HG03565 (cell line): ENCODE data around the gene ACVRL1.
A peak's percentile ranks its signal among the peaks of the same experiment; 100 is the strongest.

Experiments used
- ATAC-seq: cut with Tn5 transposase; IDR thresholded peaks from one replicate; pipeline ENCODE4 v1.9.1; 2021; ENCODE audit warnings: mild to moderate bottlenecking, moderate library complexity; ENCODE audit not compliant: unreplicated experiment

Gene ACVRL1

GRCh38 chr12:51937926-51938325, 30.6 kb downstream of the ACVRL1 start:
- ATAC-seq, result no peak

GRCh38 chr12:51938726-51939125, 31.4 kb downstream of the ACVRL1 start:
- ATAC-seq, result no peak

DNA sequence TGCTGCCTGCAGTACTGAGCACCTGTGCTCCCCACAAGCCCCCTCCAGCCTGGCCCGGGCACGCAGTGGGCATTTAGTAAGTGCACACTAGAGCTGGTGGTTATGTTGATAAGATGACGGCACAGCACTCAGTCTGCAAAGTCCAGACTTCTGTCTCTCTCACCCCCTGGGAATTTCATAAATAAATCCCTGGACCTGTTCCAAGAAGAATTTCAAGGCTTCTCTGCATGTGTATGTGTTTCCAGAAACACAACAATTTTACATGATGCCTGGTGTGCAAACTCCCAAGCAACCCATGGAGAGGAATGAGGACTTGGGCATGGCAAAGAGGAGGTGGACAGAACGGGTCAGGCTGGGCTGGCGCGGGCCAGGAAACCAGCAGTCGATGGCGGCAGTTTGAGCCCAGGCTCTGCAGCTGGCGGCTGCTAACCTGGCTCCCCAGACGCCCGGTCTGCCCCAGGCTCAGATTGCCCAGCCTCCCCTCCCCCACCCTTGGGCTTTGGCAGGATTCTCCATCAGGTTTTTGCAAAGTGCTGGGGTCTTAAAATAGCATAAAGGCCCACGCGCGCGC, 33.8 kb downstream of the ACVRL1 start:
- no peak for ATAC-seq

DNA sequence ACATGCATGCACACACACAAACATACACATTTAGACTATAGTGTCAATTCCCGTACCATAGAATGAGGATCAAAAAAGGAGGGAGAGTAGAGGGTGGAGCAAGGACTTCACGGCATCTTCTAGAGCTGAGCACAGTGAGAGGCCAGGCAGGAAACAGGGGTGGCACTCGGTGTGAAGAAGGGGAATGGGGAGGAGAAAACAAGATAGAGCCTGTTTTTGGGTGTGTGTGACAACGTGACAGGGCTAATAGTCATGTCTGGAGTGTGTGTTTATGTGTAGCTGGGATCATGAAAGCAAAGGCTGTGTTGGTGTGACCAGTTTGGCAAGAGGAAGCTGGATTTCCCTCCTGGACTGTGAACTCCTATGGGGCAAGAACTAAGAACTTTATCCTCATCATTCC, 34.3 kb downstream of the ACVRL1 start:
- ATAC-seq, result no peak

GRCh38 chr12:51942056-51942455, 34.8 kb downstream of the ACVRL1 start:
- ATAC-seq, result no peak

GRCh38 chr12:51942501-51943000, 35.2 kb downstream of the ACVRL1 start:
- no peak for ATAC-seq

- no peak for ATAC-seq
These were observed 36.0 kb downstream of the ACVRL1 start for GRCh38 chr12:51943346-51943745.

- ATAC-seq, result no peak
These were observed 37.4 kb downstream of the ACVRL1 start for GRCh38 chr12:51944608-51945233.

DNA sequence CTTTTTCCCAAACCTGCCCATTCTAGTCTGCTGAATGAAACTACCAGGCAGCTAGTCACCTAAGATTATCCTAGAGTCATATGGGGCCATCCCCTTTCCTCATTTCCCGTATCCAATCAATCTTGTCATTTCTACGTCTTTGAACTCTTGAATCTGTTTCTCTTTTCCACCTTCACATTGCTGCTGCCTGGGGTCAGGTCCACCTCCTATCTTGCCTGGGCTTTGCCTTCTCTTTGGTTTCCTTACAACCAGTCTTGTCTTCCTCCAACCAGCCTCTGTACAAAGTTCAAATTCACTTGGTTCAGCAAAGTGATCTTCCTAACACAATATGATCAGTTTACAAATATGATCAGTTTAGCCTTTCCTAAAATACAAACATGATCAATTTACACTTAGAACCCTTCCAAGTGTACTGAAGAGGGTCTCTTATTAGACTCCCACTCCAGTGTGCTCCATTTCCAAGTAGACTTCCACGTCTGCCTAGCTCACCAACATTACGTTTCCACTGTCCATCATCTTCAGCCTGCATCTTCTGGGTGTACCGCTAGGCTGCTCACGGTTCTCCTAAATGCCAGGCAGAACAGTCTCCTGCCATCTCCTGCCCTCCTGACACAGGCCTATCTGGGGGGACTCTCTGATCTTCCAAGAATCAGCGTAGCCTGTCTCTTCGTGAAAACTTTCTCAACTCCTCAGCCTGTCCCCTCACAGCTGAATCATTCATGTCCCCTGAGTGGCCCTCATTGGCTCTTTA, 40.1 kb downstream of the ACVRL1 start:
- no peak for ATAC-seq

- ATAC-seq, result no peak
These were observed 40.8 kb downstream of the ACVRL1 start for GRCh38 chr12:51948066-51948465.

- no peak for ATAC-seq
These were observed 42.2 kb downstream of the ACVRL1 start for GRCh38 chr12:51949342-51950030.

- no peak for ATAC-seq
These were observed 43.4 kb downstream of the ACVRL1 start for GRCh38 chr12:51950682-51951198.

DNA sequence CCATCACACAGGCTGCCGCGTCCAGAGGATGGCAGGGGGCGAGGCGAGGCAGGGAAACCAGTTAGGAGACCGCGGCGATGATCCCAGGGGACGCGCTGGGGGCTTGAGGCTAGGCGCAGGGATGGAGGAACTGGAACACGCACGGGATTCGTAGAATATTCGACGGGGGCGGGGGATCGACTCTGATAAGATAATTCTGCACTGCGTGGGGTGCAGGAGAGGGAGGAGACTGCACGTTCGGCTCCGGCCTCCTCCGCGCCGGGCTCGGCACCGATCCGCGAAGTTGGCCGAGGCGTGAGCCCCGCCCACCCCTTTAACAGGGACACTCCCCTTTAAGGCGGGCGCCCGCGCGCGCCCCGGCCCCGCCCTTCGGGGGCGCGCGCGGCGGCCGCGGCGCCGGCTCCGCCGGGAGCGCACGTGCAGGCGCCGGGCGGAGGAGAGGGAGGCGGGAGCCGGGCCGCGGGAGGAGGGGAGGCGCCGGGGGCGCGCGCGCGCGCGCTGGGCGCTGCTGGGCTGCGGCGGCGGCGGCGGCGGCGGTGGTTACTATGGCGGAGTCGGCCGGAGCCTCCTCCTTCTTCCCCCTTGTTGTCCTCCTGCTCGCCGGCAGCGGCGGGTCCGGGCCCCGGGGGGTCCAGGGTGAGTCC, 44.0 kb downstream of the ACVRL1 start, which contains the start of gene ACVR1B:
ACVR1B (plus strand) TSS at position 501 of the 644 bp plus-strand sequence; CDS start at position 546, 45 bp downstream.
- ATAC-seq, result peak; percentile 59

DNA sequence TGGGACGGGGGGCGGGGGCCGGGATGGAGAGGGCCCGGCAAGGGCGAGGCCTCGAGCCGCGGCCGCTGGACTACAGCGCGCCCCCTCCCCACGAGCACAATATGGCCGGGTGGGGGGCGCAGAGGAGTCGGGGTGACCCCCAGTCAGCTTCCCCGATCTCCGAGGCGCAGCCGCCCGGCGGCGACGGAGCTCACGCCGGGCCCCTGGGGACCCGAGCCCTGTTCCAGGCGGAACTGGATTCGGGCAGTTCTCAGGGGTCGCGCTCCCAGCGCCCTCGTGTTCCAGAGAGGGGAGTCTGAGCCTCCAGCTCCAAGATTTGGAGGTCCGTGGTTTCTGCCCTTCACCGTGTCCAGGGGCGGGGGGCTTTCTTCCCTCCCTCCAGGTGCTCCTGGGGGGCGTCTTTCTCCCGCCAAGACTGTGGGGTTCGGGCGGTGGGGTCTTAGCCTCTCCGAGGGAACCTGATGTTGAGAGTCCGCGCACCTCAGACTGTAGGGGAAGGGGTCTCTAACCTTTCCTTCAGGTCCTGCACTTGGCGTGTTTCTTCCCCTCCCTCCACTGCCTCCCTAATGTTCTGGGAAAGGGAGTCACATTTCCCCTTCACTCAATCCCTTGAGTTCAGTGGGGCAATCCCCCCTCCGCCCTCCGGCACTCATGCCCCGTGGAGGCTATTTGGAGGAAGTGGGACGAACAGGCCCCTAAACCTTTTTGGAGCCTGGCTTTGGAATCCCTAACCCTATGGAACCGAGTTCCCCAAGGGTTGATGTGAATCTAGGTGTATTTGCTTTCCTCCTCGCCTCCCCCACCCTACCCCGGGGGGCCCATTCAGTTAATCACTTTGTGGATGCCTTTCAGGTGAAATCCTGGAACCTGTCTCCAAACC, 44.8 kb downstream of the ACVRL1 start:
- no peak for ATAC-seq

GRCh38 chr12:51953089-51953488, 45.8 kb downstream of the ACVRL1 start:
- no peak for ATAC-seq

DNA sequence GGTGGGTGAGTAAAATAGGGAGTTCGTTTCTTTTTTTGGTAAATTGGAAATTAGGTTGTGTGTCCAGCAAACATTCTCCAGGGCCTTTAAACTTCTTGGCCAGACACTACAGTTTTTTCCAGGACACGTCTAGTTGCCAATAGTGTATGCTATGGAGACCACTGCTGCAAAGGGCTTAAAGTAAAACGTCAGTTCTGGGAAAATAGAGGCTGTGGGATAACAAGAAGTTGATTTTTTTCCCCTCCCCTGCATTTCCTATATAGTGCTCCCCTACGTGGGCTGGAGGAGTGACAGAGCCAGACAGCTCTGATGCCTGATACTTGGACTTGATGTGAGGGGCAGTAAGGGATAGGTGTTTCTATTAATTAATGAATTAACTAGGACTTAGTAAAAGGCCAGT, 46.6 kb downstream of the ACVRL1 start:
- no peak for ATAC-seq

DNA sequence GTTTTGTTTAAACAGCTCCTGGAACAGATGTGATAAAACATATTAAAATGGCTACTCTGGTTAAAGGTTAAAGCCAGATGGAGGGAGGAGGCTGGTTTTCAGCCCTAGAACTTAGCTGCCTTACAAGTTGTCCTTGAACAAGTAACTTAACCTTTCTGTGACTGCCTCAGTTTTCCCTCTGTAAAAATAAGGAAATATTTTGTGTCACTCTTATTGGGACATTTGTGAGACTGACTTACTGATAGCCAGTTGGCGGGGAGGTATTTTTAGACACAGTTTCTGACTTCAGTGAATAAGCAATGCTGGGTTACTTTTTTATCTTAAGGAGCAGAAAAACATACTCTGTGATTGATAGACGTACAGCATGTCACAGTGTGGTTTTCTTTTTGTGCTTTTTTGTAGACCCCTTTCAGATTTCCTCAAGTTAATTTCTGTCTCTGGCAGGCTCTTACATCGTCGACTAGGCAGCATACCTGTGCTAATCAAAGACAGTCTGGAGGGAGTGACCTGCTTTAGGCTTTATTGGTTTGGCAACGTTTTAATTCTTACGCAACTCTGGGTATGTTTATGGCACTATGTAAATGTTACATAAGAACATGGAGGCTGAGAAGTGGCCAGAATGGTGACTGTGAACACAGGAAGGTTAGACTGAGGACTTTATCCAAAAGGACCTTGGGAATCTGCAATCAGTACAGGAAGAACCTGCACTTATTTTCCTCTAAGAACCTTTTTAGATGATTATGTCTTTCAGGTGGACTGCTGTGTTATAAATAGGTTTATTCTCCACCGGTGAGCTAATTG, 47.5 kb downstream of the ACVRL1 start:
- ATAC-seq, result no peak

- no peak for ATAC-seq
These were observed 48.4 kb downstream of the ACVRL1 start for GRCh38 chr12:51955702-51956101.

DNA sequence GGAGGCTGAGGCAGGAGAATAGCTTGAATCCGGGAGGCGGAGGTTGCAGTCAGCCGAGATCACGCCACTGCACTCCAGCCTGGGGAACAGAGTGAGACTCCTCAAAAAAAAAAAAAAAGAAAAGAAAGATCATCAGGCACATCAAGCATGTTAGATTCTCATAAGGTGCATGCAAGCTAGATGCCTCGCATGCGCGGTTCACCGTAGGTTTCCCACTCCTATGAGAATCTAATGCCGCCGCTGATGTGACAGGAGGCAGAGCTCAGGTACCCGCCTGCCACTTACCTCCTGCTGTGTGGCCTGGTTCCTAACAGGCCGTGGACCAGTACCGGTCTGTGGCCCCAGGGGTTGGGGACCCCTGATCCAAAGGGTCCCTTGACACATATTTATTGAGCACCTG, 51.2 kb downstream of the ACVRL1 start:
- ATAC-seq, result no peak
